BLaER1 (cell line): ENCODE results near the gene EHF.

Experiments used
- H3K27ac ChIP-seq: shearing (Covaris generic); formaldehyde crosslinking; 2 replicates; pipeline ENCODE4 v1.8.1; 2022
- H3K27me3 ChIP-seq: shearing (Covaris generic); formaldehyde crosslinking; 2 replicates; pipeline ENCODE4 v1.8.1; 2022
- H3K36me3 ChIP-seq: shearing (Covaris generic); formaldehyde crosslinking; 2 replicates; pipeline ENCODE4 v1.8.1; 2022
- H3K4me1 ChIP-seq: shearing (Covaris generic); formaldehyde crosslinking; 2 replicates; pipeline ENCODE4 v1.8.1; 2022
- H3K4me2 ChIP-seq: shearing (Covaris generic); formaldehyde crosslinking; 2 replicates; pipeline ENCODE4 v1.8.1; 2022
- H3K4me3 ChIP-seq: shearing (Covaris generic); formaldehyde crosslinking; 2 replicates; pipeline ENCODE4 v1.8.1; 2022
- H3K9ac ChIP-seq: shearing (Covaris generic); formaldehyde crosslinking; 2 replicates; pipeline ENCODE4 v1.8.1; 2022
- H3K9me3 ChIP-seq: shearing (Covaris generic); formaldehyde crosslinking; 2 replicates; pipeline ENCODE4 v1.8.1; 2022
- H4K20me1 ChIP-seq: shearing (Covaris generic); formaldehyde crosslinking; 2 replicates; pipeline ENCODE4 v1.8.1; 2022
- Cebpa-rat ChIP-seq: shearing (Covaris generic); IDR thresholded peaks from 2 replicates; pipeline ENCODE4 v1.8.1; 2022

EHF gene

DNA sequence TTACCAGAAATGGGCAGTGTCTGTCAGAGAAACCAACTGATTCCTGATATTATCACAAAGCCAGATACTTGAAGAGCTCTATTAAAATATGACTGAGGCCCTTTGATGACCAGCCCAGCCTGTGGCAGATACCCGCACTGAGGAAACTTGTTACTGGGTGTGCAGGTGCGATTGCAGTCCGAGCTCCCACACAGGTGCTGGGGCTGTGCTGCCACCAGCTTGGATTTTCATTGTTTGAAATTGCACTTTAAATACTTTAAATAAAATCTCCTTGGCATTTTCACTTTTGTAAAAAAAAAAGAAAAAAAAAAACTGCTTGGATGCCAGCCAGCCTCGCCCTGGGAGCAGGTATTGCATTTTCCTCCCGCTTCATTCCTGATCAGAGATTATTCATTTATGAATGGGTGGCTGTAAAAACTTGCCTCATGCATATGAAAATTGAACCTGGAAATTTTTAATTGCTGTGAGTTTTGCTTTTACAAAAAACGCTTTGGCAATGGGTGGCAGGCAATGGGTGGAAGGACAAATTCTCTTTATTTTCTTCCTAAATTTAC is 21.2 kb downstream of the EHF start:
- H3K9me3 ChIP-seq: no peaks in the 10 kb centered on the region
- H3K4me2 ChIP-seq: no peak overlapping the region
- no peak overlapping the region for H3K27ac ChIP-seq
- no peak overlapping the region for H3K4me3 ChIP-seq
- TF ChIP-seq Cebpa-rat: no peak
- no peaks in the 10 kb centered on the region for H3K36me3 ChIP-seq
- H3K27me3 ChIP-seq: no peaks in the 10 kb centered on the region
- H3K4me1 ChIP-seq: no peaks in the 10 kb centered on the region
- no peak overlapping the region for H3K9ac ChIP-seq
- no peaks in the 10 kb centered on the region for H4K20me1 ChIP-seq

DNA sequence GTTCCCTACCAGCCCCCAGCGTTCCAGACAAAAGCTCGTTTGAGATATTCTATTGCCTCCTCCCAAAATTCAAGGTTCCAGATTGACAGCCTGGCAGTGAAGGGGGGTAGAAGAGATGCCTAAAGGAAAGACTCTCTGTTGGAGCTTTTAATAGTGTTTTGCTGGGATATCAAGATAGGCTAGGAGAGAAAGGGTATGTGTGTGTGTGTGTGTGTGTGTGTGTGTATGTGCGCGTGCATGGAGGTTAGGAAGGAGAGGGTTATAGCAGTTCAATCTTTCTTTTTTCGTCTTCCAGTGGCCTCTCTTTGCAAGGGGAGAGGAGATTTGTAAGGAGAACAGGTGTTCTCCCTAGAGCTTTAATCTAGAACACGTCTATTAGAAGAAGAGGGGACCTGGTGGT is 22.0 kb downstream of the EHF start:
- Histone ChIP-seq H3K4me3 (no peak overlapping the region), H3K27ac (no peak overlapping the region), H3K36me3 (no peaks in the 10 kb centered on the region), H3K9ac (no peak overlapping the region), H4K20me1 (no peaks in the 10 kb centered on the region), H3K4me1 (no peaks in the 10 kb centered on the region), H3K4me2 (no peak overlapping the region), H3K27me3 (no peaks in the 10 kb centered on the region), H3K9me3 (no peaks in the 10 kb centered on the region)
- TF ChIP-seq Cebpa-rat: no peak

DNA sequence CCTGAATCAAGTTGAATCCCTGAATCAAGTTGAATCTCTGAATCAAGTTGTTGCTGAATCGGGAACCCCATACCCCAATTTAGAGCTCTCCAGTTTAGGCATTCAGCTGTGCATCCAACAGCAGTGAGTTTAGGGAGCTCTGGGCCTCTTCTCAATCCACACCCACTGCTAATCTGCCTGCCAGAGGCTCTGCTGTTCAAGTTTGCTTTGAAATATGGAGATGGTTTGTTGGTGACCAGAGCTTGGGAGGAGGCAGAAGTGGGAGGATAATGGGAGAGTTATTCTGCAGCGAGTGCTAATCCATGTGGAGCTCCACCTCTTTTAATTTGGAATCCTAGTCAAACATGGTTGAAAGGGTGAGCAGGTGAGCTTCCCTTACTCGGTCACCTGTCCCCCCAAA is 22.4 kb downstream of the EHF start:
- Histone ChIP-seq H4K20me1 (no peaks in the 10 kb centered on the region), H3K4me1 (no peaks in the 10 kb centered on the region), H3K27ac (no peak overlapping the region), H3K4me2 (no peak overlapping the region), H3K9me3 (no peaks in the 10 kb centered on the region), H3K4me3 (no peak overlapping the region), H3K9ac (no peak overlapping the region), H3K27me3 (no peaks in the 10 kb centered on the region), H3K36me3 (no peaks in the 10 kb centered on the region)
- TF ChIP-seq Cebpa-rat: no peak

DNA sequence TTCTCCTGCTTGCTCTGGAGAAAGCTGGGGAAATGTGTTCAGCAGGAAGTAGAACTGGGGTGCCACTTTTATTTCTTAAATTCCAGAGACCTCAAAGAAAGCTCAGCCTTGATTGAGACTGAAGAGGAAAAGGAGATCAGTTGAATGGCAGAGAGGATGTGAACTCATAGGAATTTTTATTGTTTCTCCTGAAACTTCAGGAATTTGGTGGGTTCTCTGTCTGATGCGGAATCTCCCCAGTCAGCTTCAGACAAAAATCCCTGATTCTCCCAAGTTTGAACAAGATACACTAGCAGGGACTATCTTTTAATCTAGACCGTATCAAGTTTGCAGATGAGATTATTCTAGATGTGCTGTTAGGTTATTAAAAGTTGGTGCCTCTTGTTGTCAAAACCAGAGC is 23.0 kb downstream of the EHF start:
- Histone ChIP-seq H3K9ac (no peak overlapping the region), H3K36me3 (no peaks in the 10 kb centered on the region), H3K27ac (no peak overlapping the region), H4K20me1 (no peaks in the 10 kb centered on the region), H3K27me3 (no peaks in the 10 kb centered on the region), H3K4me3 (no peak overlapping the region), H3K4me1 (no peaks in the 10 kb centered on the region), H3K9me3 (no peaks in the 10 kb centered on the region), H3K4me2 (no peak overlapping the region)
- TF ChIP-seq Cebpa-rat: no peak

DNA sequence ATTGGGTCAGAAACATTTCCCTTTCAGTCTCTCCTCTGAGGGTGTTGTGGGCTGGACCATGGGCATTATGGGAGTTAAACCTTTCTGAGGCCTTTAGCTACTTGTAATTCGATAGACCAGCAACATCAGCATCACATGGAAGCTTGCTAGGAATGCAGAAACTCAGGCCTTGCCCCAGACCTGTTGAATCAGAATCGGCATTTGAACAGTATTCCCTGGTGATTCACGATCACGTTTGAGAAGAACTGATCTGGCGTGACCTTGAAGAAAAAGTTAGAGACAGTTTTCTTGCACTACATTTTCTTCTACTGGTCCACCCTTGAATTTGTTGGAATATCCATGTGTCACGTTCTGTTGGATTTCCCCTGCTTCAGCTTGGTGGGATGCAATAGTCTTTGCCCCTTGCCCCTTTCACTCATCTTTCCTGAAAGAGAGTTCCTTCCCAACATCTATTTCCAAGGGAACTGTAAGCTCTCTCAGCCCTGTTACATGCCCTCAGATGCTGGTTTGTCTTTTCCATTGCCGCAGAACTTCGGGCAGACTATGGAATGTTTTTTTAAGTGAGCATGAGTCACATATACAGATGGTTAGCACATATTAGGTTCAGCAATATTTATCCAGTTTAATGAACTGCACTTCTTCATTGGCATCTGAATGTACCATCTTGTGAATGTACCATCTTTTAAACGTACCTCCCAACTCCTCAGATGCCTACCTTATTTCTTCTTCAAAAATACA is 23.9 kb downstream of the EHF start:
- H3K9ac ChIP-seq: no peak overlapping the region
- no peaks in the 10 kb centered on the region for H3K9me3 ChIP-seq
- no peak overlapping the region for H3K4me3 ChIP-seq
- H4K20me1 ChIP-seq: no peaks in the 10 kb centered on the region
- H3K4me2 ChIP-seq: no peak overlapping the region
- H3K27ac ChIP-seq: no peak overlapping the region
- no peaks in the 10 kb centered on the region for H3K36me3 ChIP-seq
- H3K27me3 ChIP-seq: no peaks in the 10 kb centered on the region
- H3K4me1 ChIP-seq: no peaks in the 10 kb centered on the region
- no peak for TF ChIP-seq Cebpa-rat

DNA sequence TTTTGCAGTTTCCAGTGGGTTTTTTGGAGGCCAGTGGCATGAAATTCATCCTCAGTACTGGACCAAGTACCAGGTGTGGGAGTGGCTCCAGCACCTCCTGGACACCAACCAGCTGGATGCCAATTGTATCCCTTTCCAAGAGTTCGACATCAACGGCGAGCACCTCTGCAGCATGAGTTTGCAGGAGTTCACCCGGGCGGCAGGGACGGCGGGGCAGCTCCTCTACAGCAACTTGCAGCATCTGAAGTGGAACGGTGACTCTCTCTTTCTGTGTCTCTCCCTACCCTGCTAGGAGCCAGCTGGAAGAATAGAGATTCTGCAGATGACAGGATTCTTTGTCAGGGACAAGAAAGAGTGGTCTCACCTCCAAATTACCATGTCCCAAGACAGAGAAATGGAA is 25.5 kb downstream of the EHF start:
- H4K20me1 ChIP-seq: no peaks in the 10 kb centered on the region
- no peaks in the 10 kb centered on the region for H3K9me3 ChIP-seq
- no peak overlapping the region for H3K9ac ChIP-seq
- H3K4me2 ChIP-seq: no peak overlapping the region
- H3K27ac ChIP-seq: no peak overlapping the region
- no peak for TF ChIP-seq Cebpa-rat
- no peaks in the 10 kb centered on the region for H3K27me3 ChIP-seq
- H3K4me3 ChIP-seq: no peak overlapping the region
- no peaks in the 10 kb centered on the region for H3K4me1 ChIP-seq
- H3K36me3 ChIP-seq: no peaks in the 10 kb centered on the region

DNA sequence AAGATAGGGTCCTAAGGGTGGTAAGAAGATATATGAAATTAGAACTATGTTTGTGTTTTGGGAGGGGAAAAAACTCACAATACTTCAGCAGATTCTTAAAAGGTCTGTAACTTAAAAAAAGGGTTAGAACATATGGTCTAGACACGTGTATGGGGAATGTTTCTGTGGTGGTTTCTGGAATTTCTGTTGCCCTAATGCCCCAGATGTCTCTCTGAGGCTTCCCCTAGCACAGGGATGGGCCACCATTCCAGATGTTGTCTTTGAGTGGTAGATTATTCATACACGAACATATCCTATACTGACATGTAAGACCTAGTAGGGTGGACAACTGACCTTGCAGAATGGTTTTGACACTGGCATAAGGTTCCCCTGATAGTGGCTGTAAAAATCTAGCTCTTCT is 26.2 kb downstream of the EHF start:
- no peak for TF ChIP-seq Cebpa-rat
- Histone ChIP-seq H3K9me3 (no peaks in the 10 kb centered on the region), H3K27ac (no peak overlapping the region), H3K36me3 (no peaks in the 10 kb centered on the region), H3K9ac (no peak overlapping the region), H3K4me2 (no peak overlapping the region), H3K4me1 (no peaks in the 10 kb centered on the region), H4K20me1 (no peaks in the 10 kb centered on the region), H3K27me3 (no peaks in the 10 kb centered on the region), H3K4me3 (no peak overlapping the region)

DNA sequence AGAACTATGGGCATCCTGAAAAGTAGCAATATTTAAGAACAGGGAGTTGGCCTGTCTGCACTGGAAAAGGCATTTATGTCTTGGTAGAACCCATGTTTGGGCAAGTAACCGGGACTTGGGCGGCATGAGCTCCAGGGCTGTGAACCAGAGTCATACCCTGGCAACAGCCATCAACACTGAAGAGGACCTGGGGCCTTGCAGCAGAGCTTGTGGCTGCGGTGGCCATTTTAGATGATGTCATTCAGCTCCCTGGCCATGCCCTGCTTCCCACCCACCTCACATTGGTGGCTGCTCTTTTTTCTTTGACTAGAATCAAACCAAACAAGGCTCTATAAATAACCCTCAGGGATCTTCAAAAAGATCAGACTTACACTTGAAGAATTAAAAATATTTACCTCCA is 26.6 kb downstream of the EHF start:
- H3K4me1 ChIP-seq: no peaks in the 10 kb centered on the region
- no peak for TF ChIP-seq Cebpa-rat

DNA sequence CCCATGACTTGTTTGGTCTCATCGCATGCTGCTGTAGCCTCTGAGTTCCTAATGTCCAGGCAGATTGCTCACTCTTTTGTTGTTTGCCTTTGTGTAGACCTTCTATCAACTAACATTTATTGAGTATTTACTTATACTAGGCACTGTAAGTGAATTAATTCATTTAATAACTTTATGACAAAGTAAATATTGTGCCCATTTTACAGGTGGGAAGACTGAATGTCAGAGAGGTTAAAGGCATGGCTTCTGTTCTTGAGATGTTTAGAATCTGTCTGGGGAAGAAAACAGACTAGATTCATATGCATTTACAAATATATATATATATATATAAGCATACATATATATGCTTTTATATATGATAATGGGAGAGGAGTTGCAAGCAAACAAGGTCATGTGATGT is 27.1 kb downstream of the EHF start:
- H3K4me2 ChIP-seq: no peak overlapping the region
- no peaks in the 10 kb centered on the region for H3K27me3 ChIP-seq
- no peaks in the 10 kb centered on the region for H3K36me3 ChIP-seq
- H3K4me3 ChIP-seq: no peak overlapping the region
- no peak for TF ChIP-seq Cebpa-rat
- no peaks in the 10 kb centered on the region for H4K20me1 ChIP-seq
- no peak overlapping the region for H3K9ac ChIP-seq
- H3K27ac ChIP-seq: no peak overlapping the region
- no peaks in the 10 kb centered on the region for H3K4me1 ChIP-seq
- H3K9me3 ChIP-seq: no peaks in the 10 kb centered on the region

More for the DNA sequence above, 26.6 kb downstream of the EHF start:
- no peak overlapping the region for H3K9ac ChIP-seq
- no peaks in the 10 kb centered on the region for H3K36me3 ChIP-seq
- H4K20me1 ChIP-seq: no peaks in the 10 kb centered on the region
- no peak overlapping the region for H3K4me3 ChIP-seq
- H3K9me3 ChIP-seq: no peaks in the 10 kb centered on the region
- H3K4me2 ChIP-seq: no peak overlapping the region
- no peaks in the 10 kb centered on the region for H3K27me3 ChIP-seq
- no peak overlapping the region for H3K27ac ChIP-seq

DNA sequence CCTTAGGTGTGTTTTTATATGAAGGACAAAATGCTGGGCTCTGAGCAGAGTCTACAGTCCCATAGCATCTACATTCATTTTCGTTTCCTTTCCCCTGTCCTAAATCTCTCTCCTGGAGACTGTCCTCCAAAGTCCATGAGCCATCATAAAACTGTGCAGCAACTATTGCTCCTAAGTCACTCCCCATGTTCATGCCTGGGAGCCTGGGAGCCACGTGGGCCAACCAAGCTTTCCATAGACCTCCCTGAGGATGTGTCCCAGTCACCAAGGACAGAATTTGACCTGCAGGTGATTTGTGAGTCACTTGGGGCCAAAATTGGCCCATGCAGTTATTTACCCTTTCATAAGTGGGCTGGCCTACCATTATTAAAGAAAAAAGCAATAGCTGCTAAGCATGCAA is 28.7 kb downstream of the EHF start:
- no peaks in the 10 kb centered on the region for H3K4me1 ChIP-seq

DNA sequence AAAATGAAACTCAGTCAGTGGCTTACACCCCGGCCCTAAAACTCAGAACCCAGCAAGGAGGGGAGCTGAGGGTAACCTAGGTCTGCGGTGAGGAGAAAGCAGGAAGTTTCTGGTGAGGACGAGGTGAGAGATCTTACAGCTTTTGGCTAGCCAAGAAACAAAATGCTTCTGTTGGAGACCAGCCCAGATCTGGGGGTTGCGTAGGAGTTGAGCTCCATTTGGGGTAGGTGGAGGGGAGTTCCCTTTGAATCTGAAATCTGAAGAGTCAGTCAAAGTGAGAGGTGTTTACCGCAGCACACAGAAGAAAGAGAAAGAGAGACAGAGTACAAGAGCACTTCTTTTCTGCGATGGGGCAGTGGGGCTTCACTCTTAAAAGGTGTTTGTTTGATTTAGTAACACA is 29.6 kb downstream of the EHF start:
- H3K9me3 ChIP-seq: no peaks in the 10 kb centered on the region

More for the DNA sequence above, 28.7 kb downstream of the EHF start:
- no peaks in the 10 kb centered on the region for H3K27me3 ChIP-seq
- H3K4me3 ChIP-seq: no peak overlapping the region
- H3K9ac ChIP-seq: no peak overlapping the region
- H3K36me3 ChIP-seq: no peaks in the 10 kb centered on the region
- H3K27ac ChIP-seq: no peak overlapping the region
- TF ChIP-seq Cebpa-rat: no peak
- no peaks in the 10 kb centered on the region for H3K9me3 ChIP-seq
- no peak overlapping the region for H3K4me2 ChIP-seq
- no peaks in the 10 kb centered on the region for H4K20me1 ChIP-seq

More for the DNA sequence above, 29.6 kb downstream of the EHF start:
- Histone ChIP-seq H3K27ac (no peak overlapping the region), H3K4me3 (no peak overlapping the region), H3K27me3 (no peaks in the 10 kb centered on the region), H3K36me3 (no peaks in the 10 kb centered on the region), H4K20me1 (no peaks in the 10 kb centered on the region), H3K4me2 (no peak overlapping the region), H3K4me1 (no peaks in the 10 kb centered on the region), H3K9ac (no peak overlapping the region)
- TF ChIP-seq Cebpa-rat: no peak
